SW 1271 (cell line): ENCODE data around the gene HSP90B1.
A peak's percentile ranks its signal among the peaks of the same experiment; 100 is the strongest.

Experiments
- DNase-seq, 2 experiments: peaks; one replicate each; lab custom pipeline; 2025; lab: John Stamatoyannopoulos, UW

The HSP90B1 gene

DNA sequence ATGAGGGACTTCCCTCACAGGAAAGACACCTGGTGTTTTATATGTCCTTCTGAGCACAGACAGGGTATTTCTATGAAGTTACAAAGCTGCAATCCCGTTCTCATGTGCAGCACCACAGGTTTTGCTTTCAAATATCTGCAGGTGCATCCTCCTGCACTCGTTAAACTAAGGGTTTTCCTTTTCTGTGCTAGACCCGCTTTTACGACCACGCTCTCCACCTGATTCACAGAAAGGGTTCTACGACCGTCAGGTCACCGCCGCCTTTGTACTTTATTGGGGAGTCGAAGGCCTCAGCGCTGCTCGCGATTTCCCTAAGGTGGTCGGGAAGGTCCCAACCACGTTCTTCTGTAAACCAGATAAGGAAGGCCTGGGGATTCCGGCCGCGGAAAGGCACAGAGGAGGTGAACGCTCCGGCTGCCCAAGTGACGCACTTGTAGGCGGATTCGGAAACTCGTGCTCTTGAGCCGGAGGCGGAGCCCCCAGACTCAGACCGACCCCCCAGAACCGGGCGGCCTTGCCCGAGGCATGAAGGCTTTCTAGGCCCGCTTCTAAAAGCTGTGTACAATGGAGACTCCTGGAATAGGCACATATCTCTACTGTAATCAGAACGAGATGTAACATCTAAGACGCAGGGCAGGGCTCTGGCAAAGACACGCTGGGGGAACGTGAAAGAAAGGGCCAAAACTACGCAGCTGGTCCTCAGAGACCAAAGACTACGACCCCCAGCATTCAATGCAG, 995 bp upstream of the HSP90B1 start:
- DNase-seq, result peak; percentile 77 to 95

GRCh38 chr12:103929784-103930033, 501 bp upstream of the HSP90B1 start:
- peak in 1 of 2 experiments; percentile 90 for DNase-seq

- no peak for DNase-seq
Measured at GRCh38 chr12:103930787-103931735, 851 bp downstream of the HSP90B1 start.

GRCh38 chr12:103933237-103933636, 3.0 kb downstream of the HSP90B1 start:
- no peak for DNase-seq

GRCh38 chr12:103936679-103937078, 6.5 kb downstream of the HSP90B1 start:
- no peak for DNase-seq

- no peak for DNase-seq
Measured at GRCh38 chr12:103944964-103945363, 14.8 kb downstream of the HSP90B1 start.

DNA sequence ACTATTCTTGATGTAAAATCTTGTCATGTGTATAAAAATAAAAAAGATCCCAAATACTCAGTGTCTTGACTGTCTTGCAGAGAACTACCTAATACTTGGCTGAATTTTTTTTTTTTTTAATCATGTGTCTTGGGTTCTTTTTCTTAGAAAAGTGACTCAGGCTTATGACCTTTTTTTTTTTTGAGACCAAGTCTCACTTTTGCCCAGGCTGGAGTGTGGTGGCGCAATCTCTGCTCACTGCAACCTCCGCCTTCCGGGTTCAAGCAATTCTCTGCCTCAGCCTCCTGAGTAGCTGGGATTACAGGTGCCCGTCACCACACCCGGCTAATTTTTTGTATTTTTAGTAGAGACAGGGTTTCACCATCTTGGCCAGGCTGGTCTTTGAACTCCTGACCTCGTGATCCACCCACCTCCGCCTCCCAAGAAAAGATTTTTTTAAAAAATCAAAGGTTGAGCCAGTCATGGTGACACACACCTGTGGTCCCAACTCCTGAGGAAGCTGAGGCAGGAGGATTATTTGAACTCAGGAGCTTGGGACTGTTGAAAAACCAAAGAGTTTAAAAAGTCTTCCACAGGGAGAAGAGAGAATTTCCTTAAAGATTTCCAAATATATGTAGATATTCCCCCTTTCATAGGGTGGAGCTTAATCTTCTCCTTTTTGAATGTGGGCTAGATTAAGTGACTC, 17.8 kb downstream of the HSP90B1 start:
- no peak for DNase-seq

GRCh38 chr12:103948746-103949406, 18.7 kb downstream of the HSP90B1 start:
- no peak for DNase-seq

DNA sequence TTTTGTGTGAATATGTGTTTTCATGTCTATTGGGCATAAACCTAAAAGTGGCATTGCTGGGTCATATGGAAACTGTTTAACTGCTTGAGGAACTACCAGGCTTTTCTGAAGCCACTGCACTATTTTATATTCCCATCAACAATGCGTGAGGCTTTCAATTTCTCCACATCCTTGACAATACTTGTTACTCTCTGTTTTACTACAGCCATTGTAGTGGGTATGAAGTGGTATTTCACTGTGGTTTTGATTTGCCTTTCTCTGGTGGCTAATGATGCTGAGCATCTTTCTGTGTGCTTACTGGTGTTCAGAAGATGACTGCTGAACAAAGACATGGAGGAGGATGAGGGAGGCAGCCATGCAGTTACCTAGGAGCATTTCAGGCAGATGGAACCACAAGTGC, 22.3 kb downstream of the HSP90B1 start:
- no peak for DNase-seq

DNA sequence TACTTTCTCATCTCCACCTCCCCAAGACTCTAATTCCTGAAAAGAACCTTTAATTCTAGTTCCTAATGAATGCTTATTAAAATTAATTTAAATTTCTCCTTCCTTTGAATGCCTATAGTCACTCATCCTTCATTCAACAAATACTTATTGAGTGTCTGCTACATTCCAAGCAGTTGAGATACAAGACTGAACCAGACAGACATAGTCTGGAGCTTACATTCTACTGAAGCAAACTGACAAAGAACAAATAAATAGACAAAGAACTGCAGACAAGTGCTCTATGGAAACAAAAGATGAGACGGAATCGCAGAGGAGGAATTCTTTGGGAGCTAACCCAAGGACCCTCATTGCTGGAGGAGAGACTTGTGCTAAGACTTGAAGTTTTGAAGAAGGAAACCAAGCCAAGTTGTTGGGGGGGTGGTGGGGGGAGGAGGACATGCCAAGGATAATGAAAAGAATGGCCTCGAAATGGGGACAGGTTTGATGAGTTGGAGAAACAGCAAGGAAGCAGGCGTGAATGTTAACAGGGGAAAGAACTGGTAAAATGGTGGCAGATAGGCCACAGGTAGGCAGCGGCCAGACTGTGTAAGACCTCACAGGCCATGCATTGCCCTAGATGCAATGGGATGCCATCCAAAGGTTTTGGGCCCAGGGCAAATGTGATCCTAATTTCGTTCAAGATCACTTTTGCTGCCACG, 25.8 kb downstream of the HSP90B1 start:
- no peak for DNase-seq

DNA sequence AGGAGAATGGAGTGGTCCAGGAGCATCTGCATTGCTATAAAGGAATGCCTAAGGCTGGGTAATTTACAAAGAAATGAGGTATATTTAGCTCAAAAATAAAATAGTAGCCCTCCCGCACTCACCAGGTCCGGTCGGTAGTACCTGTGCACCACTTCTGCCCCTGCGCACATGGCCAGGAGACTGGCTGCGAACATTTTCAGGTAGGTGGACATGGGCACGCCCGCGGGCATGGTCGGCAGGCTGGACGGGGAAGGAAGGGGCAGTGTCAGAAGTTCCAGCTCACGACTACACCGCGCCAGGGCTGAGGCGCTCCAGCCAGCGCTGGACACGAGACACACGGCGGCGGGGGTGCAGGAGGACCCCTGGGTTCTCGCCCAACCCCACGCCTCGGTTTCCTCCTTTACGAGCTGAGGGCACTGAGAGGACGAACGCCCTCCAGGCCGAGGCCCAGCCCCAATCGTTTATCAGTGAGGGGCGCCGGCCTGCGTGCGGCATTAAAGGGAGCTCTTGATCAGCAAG, 26.4 kb downstream of the HSP90B1 start:
- no peak for DNase-seq

- DNase-seq, result no peak
Measured at GRCh38 chr12:103957865-103958388, 27.7 kb downstream of the HSP90B1 start.

GRCh38 chr12:103958621-103959020, 28.4 kb downstream of the HSP90B1 start:
- DNase-seq, result no peak

DNA sequence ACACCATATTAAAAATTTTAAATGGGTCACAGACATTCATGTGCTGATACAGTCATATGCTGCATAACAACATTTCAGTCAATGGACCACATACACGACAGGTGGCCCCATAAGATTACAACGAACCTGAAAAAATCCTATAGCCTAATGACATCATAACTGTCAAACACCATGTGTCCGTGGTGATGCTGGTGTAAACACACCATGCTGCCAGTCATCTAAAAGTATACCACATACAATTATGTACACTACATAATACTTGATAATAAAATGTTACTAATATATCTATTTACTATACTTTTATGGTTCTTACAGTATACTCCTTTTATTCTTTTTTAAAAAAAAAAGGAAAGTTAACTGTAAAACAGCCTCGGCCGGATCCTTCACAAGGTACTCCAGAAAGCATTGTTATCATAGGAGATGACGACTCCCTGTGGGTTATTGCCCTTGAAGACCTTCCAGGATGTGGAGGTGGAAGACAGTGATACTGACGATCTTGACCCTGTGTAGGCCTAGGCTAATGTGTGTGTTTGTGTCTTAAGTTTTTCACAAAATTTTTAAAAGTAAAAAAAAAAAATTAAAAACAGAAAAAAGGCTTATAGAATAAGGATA, 30.5 kb downstream of the HSP90B1 start:
- DNase-seq, result no peak

- DNase-seq, result no peak
Measured at GRCh38 chr12:103962493-103962892, 32.3 kb downstream of the HSP90B1 start.

DNA sequence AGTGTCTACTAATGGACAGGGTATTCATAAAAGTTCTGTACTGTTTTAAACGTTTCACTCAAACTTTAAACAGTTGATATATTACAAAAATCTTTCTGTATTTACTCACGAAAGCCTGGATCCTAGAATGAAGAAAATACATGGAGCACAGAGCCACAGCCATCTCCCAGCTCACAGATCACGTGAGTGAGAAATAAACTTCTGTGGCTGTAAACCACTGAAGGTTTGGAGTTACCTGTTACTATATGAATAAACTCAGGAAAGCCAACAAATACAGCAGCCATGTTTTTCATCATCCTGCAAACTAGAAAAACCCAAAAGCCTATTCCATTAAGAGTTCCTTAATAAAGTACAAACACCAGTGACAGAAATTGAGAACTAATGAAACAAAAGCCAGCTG, 34.6 kb downstream of the HSP90B1 start:
- no peak for DNase-seq

- DNase-seq, result no peak
Measured at GRCh38 chr12:103965255-103965589, 35.0 kb downstream of the HSP90B1 start.

- DNase-seq, result peak; percentile 97 to 99
Measured at GRCh38 chr12:103965590-103966504, 35.6 kb downstream of the HSP90B1 start, which contains the start of gene TDG. Gene TDG, plus strand, starts transcription at chr12:103965872. Its CDS starts 166 bp downstream, at chr12:103966038.

GRCh38 chr12:103966736-103967135, 36.5 kb downstream of the HSP90B1 start:
- no peak for DNase-seq

DNA sequence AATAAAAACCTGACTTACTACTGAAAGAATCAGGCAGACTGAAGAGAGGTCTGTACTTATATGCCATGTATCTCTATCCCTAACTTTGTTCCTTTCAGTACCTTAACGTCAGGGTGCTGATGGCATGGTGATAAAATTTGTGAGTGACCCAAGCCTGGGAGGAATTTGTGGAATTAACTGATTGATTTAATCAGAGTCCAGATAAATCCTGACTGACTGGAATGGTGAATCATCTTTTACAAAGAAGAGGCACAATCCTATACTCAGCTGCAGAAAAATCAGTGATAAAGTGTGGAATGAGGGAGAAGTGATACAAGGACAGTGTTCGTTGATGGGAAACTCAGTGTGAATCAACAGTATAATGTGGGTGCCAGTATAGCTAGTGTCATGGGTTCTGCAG, 39.2 kb downstream of the HSP90B1 start:
- no peak for DNase-seq
